ENCODE data around the gene ARL2. TPM values are rescaled to one million over a fixed set of nuclear protein-coding genes. Genes with fewer than 3 reads are reported as not detected.

ARL2 gene
- total RNA-seq, 1 experiment from 2014 or later = 171 TPM

- CTCF ChIA-PET = interaction anchor here (0.6 to 3.4 kb wide), 3 partner anchors 15 to 29 kb away, joined by 3 to 17 read pairs (median 4); partner anchors contain the start of gene ARL2
- no peak for ATAC-seq
- Mint-ChIP-seq H3K27me3 (ENCODE audit: low read depth) (no peaks in the 10 kb centered on the region), H3K4me1 (peaks cover 14% of the 10 kb centered on the region), H3K36me3 (peaks cover 5% of the 10 kb centered on the region), H3K27ac (no peak overlapping the region), H3K9me3 (no peaks in the 10 kb centered on the region), H3K4me3 (peak overlapping the region; percentile 90)
- TF ChIP-seq TEAD4 (CRISPR knock-in tag; IDR thresholded peaks at IDR 0.05) = no peak
- TF ChIP-seq FOXP4 (CRISPR knock-in tag; IDR thresholded peaks at IDR 0.05) = no peak
- no peak for TF ChIP-seq ATF3 (CRISPR knock-in tag; conservative IDR thresholded peaks at IDR 0.05)
- TF ChIP-seq TCF7 (CRISPR knock-in tag; IDR thresholded peaks at IDR 0.05; ENCODE audit: low read depth) = no peak
- TF ChIP-seq ERG (CRISPR knock-in tag; IDR thresholded peaks at IDR 0.05) = no peak
- TF ChIP-seq ZNF396 (CRISPR knock-in tag; IDR thresholded peaks at IDR 0.05; ENCODE audit: borderline replicate concordance) = no peak
- no peak for TF ChIP-seq ZNF532 (CRISPR knock-in tag; IDR thresholded peaks at IDR 0.05; ENCODE audit: borderline replicate concordance)
- TF ChIP-seq CREB1 (CRISPR knock-in tag; IDR thresholded peaks at IDR 0.05) = no peak
- no peak for TF ChIP-seq NR1H2 (CRISPR knock-in tag; IDR thresholded peaks at IDR 0.05)
- no peak for TF ChIP-seq PRRX2 (CRISPR knock-in tag; IDR thresholded peaks at IDR 0.05)
- no peak for TF ChIP-seq SP1 (CRISPR knock-in tag; conservative IDR thresholded peaks at IDR 0.05)
- no peak for TF ChIP-seq HMGA2 (CRISPR knock-in tag; IDR thresholded peaks at IDR 0.05)
- TF ChIP-seq ZNF219 (CRISPR knock-in tag; IDR thresholded peaks at IDR 0.05; ENCODE audit: borderline replicate concordance) = no peak
- TF ChIP-seq USF1 (CRISPR knock-in tag; IDR thresholded peaks at IDR 0.05) = no peak
- TF ChIP-seq KAT7 (CRISPR knock-in tag; IDR thresholded peaks at IDR 0.05; ENCODE audit: borderline replicate concordance) = no peak
- TF ChIP-seq ZBTB21 (CRISPR knock-in tag; IDR thresholded peaks at IDR 0.05; ENCODE audit: borderline replicate concordance) = no peak
- TF ChIP-seq ZSCAN18 (CRISPR knock-in tag; IDR thresholded peaks at IDR 0.05) = no peak
- no peak for DNase-seq (ENCODE audit: low spot score)
- POLR2A ChIA-PET = no interaction called here
Observed at GRCh38 chr11:65042891-65043290, 28.9 kb downstream of the ARL2 start.

Data from WTC11 (cell line).